NOMO-1 treated with DMSO at 0.1 percent for 48 hours (cell line): ENCODE measurements around the gene SNRNP70.
"Not testable (repeated sequence)": the region's sequence is repeated elsewhere in the genome, so short reads cannot be mapped to it uniquely, and the experiment has no call there.

Experiments
- DNase-seq: peaks from one replicate; lab custom pipeline; 2025; ENCODE audit not compliant: unreplicated experiment; lab: John Stamatoyannopoulos, UW

The SNRNP70 gene

GRCh38 chr19:49118565-49119410, 33.5 kb downstream of the SNRNP70 start, which contains the start of gene C19orf73:
Gene C19orf73 (minus strand): TSS chr19:49119143. CDS start chr19:49119022, 121 bp downstream.
- DNase-seq = peak; percentile 93

GRCh38 chr19:49119411-49120324, 34.4 kb downstream of the SNRNP70 start, which contains the start of gene PPFIA3:
Gene PPFIA3 (plus strand): TSS chr19:49119544. CDS start chr19:49127874, 8,330 bp downstream.
- DNase-seq = no peak

GRCh38 chr19:49120325-49120683, 35.1 kb downstream of the SNRNP70 start:
- DNase-seq = no peak

- DNase-seq = no peak
Observed at GRCh38 chr19:49120868-49121267, 35.6 kb downstream of the SNRNP70 start.

GRCh38 chr19:49121841-49122240, 36.6 kb downstream of the SNRNP70 start:
- DNase-seq = not testable (repeated sequence)

GRCh38 chr19:49123285-49123684, 38.0 kb downstream of the SNRNP70 start:
- not testable (repeated sequence) for DNase-seq

GRCh38 chr19:49125025-49125731, 39.9 kb downstream of the SNRNP70 start:
- DNase-seq = no peak

GRCh38 chr19:49126575-49126974, 41.3 kb downstream of the SNRNP70 start:
- no peak for DNase-seq

- DNase-seq = not testable (repeated sequence)
Observed at GRCh38 chr19:49127225-49127624, 42.0 kb downstream of the SNRNP70 start.

- peak; percentile 92 for DNase-seq
Observed at GRCh38 chr19:49127674-49128544, 42.7 kb downstream of the SNRNP70 start.

GRCh38 chr19:49128545-49129237, 43.4 kb downstream of the SNRNP70 start:
- DNase-seq = no peak

GRCh38 chr19:49129238-49129583, 44.0 kb downstream of the SNRNP70 start:
- DNase-seq = no peak

- no peak for DNase-seq
Observed at GRCh38 chr19:49130325-49130724, 45.1 kb downstream of the SNRNP70 start.

GRCh38 chr19:49132974-49133609, 47.8 kb downstream of the SNRNP70 start:
- no peak for DNase-seq

- DNase-seq = no peak
Observed at GRCh38 chr19:49133621-49134454, 48.6 kb downstream of the SNRNP70 start.

GRCh38 chr19:49135686-49136085, 50.4 kb downstream of the SNRNP70 start:
- DNase-seq = no peak

GRCh38 chr19:49136771-49137171, 51.5 kb downstream of the SNRNP70 start:
- no peak for DNase-seq

GRCh38 chr19:49140951-49141350, 55.7 kb downstream of the SNRNP70 start:
- no peak for DNase-seq
